ENCODE measurements around the gene KDM2B. TPM values are rescaled to one million over a fixed set of nuclear protein-coding genes. Genes with fewer than 3 reads are reported as not detected.

KDM2B gene
- polyA plus RNA-seq, 1 of the 3 experiments (the other 2 are of a cell fraction), result 11.5 TPM

GRCh38 chr12:121424624-121424975, 156.2 kb downstream of the KDM2B start:
- Histone ChIP-seq H3K79me2 (ENCODE audit: insufficient read depth) (no peaks in the 10 kb centered on the region; the same call in 1 of the 2 replicates), H3K9me2 (no peaks in the 10 kb centered on the region), H3K27ac (ENCODE audit: low read depth in 2 of 2, low read length in 1 of 2) (no peak overlapping the region), H3F3A (replicated peaks; ENCODE audit: insufficient read depth) (peaks cover 8% of the 10 kb centered on the region), H3K4me3 (ENCODE audit: low read depth in 2 of 2, low read length in 1 of 2) (no peak overlapping the region), H3K4me1 (ENCODE audit: control insufficient read depth in 1 of 2, insufficient read depth in 2 of 2, low read depth in 1 of 2, low read length in 1 of 2) (0 out of 4 replicates have a peak, but pooled peaks cover 0 to 3% of the 10 kb centered on the region in 2 experiments), H3K4me2 (no peak overlapping the region), H4K20me1 (ENCODE audit: insufficient read depth) (no peaks in the 10 kb centered on the region; the same call in 1 of the 2 replicates), H3K36me3 (replicated peaks in 1 of 2; ENCODE audit: control insufficient read depth in 1 of 2, insufficient read depth in 2 of 2, low read length in 1 of 2) (peaks cover 64 to 70% of the 10 kb centered on the region in 2 experiments), H3K9me3 (no peaks in the 10 kb centered on the region), H3K27me3 (ENCODE audit: insufficient read depth) (no peaks in the 10 kb centered on the region), H3K9ac (no peak overlapping the region), H2AFZ (ENCODE audit: low read depth) (no peak overlapping the region)
- ChIA-PET CTCF (interaction anchor here (2.1 to 6.3 kb wide), 2 partner anchors 15 to 19 kb away, joined by 6 to 40 read pairs; no protein-coding TSS in a partner anchor), POLR2A (no interaction called here)
- TF ChIP-seq SMC3 (IDR thresholded peaks at IDR 0.05; ENCODE audit: low read depth, low read length) (no peak), RAD21 (IDR thresholded peaks at IDR 0.05; ENCODE audit: low read length) (no peak), YY1 (IDR thresholded peaks at IDR 0.05; ENCODE audit: low read depth) (no peak), FOSL2 (IDR thresholded peaks at IDR 0.05; ENCODE audit: borderline replicate concordance, low read depth) (no peak), RXRA (IDR thresholded peaks at IDR 0.05; ENCODE audit: borderline replicate concordance, low read depth) (no peak), TAF1 (IDR thresholded peaks at IDR 0.05; ENCODE audit: borderline replicate concordance, low read depth, low read length) (no peak), ELF1 (IDR thresholded peaks at IDR 0.05) (no peak), TEAD4 (IDR thresholded peaks at IDR 0.05; ENCODE audit: borderline replicate concordance, insufficient read depth) (no peak), EZH2phosphoT487 (IDR thresholded peaks at IDR 0.05; ENCODE audit: borderline replicate concordance, low read depth) (no peak), MEF2A (IDR thresholded peaks at IDR 0.05; ENCODE audit: borderline replicate concordance, low read depth) (no peak), RFX5 (IDR thresholded peaks at IDR 0.05; ENCODE audit: low read length) (no peak)
- TF ChIP-seq, protein P1, sequence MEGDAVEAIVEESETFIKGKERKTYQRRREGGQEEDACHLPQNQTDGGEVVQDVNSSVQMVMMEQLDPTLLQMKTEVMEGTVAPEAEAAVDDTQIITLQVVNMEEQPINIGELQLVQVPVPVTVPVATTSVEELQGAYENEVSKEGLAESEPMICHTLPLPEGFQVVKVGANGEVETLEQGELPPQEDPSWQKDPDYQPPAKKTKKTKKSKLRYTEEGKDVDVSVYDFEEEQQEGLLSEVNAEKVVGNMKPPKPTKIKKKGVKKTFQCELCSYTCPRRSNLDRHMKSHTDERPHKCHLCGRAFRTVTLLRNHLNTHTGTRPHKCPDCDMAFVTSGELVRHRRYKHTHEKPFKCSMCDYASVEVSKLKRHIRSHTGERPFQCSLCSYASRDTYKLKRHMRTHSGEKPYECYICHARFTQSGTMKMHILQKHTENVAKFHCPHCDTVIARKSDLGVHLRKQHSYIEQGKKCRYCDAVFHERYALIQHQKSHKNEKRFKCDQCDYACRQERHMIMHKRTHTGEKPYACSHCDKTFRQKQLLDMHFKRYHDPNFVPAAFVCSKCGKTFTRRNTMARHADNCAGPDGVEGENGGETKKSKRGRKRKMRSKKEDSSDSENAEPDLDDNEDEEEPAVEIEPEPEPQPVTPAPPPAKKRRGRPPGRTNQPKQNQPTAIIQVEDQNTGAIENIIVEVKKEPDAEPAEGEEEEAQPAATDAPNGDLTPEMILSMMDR (IDR thresholded peaks at IDR 0.05), result no peak
- TF ChIP-seq, protein P2, sequence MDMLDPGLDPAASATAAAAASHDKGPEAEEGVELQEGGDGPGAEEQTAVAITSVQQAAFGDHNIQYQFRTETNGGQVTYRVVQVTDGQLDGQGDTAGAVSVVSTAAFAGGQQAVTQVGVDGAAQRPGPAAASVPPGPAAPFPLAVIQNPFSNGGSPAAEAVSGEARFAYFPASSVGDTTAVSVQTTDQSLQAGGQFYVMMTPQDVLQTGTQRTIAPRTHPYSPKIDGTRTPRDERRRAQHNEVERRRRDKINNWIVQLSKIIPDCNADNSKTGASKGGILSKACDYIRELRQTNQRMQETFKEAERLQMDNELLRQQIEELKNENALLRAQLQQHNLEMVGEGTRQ (IDR thresholded peaks at IDR 0.05; ENCODE audit: borderline replicate concordance, low read depth, low read length), result no peak
- TF ChIP-seq, protein P3, sequence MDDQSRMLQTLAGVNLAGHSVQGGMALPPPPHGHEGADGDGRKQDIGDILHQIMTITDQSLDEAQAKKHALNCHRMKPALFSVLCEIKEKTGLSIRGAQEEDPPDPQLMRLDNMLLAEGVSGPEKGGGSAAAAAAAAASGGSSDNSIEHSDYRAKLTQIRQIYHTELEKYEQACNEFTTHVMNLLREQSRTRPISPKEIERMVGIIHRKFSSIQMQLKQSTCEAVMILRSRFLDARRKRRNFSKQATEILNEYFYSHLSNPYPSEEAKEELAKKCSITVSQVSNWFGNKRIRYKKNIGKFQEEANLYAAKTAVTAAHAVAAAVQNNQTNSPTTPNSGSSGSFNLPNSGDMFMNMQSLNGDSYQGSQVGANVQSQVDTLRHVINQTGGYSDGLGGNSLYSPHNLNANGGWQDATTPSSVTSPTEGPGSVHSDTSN (IDR thresholded peaks at IDR 0.05), result no peak
- TF ChIP-seq, protein P4, sequence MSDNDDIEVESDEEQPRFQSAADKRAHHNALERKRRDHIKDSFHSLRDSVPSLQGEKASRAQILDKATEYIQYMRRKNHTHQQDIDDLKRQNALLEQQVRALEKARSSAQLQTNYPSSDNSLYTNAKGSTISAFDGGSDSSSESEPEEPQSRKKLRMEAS (IDR thresholded peaks at IDR 0.05; ENCODE audit: low read depth), result no peak
- TF ChIP-seq, protein P5, sequence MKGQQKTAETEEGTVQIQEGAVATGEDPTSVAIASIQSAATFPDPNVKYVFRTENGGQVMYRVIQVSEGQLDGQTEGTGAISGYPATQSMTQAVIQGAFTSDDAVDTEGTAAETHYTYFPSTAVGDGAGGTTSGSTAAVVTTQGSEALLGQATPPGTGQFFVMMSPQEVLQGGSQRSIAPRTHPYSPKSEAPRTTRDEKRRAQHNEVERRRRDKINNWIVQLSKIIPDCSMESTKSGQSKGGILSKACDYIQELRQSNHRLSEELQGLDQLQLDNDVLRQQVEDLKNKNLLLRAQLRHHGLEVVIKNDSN (IDR thresholded peaks at IDR 0.05; ENCODE audit: borderline replicate concordance, low read depth), result no peak
- TF ChIP-seq, protein P6, sequence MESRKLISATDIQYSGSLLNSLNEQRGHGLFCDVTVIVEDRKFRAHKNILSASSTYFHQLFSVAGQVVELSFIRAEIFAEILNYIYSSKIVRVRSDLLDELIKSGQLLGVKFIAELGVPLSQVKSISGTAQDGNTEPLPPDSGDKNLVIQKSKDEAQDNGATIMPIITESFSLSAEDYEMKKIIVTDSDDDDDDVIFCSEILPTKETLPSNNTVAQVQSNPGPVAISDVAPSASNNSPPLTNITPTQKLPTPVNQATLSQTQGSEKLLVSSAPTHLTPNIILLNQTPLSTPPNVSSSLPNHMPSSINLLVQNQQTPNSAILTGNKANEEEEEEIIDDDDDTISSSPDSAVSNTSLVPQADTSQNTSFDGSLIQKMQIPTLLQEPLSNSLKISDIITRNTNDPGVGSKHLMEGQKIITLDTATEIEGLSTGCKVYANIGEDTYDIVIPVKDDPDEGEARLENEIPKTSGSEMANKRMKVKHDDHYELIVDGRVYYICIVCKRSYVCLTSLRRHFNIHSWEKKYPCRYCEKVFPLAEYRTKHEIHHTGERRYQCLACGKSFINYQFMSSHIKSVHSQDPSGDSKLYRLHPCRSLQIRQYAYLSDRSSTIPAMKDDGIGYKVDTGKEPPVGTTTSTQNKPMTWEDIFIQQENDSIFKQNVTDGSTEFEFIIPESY (IDR thresholded peaks at IDR 0.05; ENCODE audit: borderline replicate concordance, low read depth), result no peak
- WGBS (ENCODE audit: low lambda C conversion rate), result 100% methylated on average over 1 of the region's 1 CpG
- DNase-seq, result no peak

Data from SK-N-SH (cell line).